Measurements from ENCODE around the gene MAT1A. TPM values are rescaled to one million over a fixed set of nuclear protein-coding genes. Genes with fewer than 3 reads are reported as not detected.

The MAT1A gene
- total and polyA plus RNA-seq, 8 donors = 0.23 to 1.1 (median 0.31) TPM; not detected in 5

DNA sequence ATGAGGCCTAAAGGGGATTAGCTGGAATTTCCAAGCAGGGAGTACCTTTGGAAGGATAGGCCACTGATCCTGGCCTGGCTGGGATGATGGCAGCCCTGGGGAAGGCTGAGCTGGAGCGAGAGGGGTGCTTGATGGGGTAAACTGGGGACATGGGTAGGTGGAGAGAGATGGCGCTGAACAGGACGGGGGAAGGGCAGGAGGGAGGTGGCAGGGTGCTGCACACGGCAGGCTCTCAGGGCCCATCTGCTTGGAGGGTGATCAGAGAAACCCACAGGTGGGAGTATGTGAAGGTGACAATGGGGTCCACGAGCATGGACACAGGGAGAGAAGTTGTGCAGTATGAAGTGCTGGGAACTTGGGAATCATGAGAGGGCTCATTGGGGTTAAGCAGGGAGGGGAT lies 10.3 kb downstream of the MAT1A start:
- Histone ChIP-seq H3K36me3 (no peaks in the 10 kb centered on the region), H3K4me1 (no peaks in the 10 kb centered on the region), H3K4me3 (no peak overlapping the region), H3K27ac (no peak overlapping the region), H3K9me3 (no peaks in the 10 kb centered on the region), H3K27me3 (no peaks in the 10 kb centered on the region)
- 86 to 92% (median 90%) methylated on average over 5 of the region's 5 CpGs for WGBS, 5 donors
- TF ChIP-seq POLR2AphosphoS5 (IDR thresholded peaks at IDR 0.05) (no peak), EP300 (IDR thresholded peaks at IDR 0.05) (no peak), POLR2A (IDR thresholded peaks at IDR 0.05) (no peak)
- TF ChIP-seq, protein P1, sequence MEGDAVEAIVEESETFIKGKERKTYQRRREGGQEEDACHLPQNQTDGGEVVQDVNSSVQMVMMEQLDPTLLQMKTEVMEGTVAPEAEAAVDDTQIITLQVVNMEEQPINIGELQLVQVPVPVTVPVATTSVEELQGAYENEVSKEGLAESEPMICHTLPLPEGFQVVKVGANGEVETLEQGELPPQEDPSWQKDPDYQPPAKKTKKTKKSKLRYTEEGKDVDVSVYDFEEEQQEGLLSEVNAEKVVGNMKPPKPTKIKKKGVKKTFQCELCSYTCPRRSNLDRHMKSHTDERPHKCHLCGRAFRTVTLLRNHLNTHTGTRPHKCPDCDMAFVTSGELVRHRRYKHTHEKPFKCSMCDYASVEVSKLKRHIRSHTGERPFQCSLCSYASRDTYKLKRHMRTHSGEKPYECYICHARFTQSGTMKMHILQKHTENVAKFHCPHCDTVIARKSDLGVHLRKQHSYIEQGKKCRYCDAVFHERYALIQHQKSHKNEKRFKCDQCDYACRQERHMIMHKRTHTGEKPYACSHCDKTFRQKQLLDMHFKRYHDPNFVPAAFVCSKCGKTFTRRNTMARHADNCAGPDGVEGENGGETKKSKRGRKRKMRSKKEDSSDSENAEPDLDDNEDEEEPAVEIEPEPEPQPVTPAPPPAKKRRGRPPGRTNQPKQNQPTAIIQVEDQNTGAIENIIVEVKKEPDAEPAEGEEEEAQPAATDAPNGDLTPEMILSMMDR (IDR thresholded peaks at IDR 0.05) = no peak
- intact Hi-C loops (cut with DNase I; ENCODE audit: low total_unique reads) = no loop called here
- DNase-seq = peak in 1 of 2 donors; percentile 14

DNA sequence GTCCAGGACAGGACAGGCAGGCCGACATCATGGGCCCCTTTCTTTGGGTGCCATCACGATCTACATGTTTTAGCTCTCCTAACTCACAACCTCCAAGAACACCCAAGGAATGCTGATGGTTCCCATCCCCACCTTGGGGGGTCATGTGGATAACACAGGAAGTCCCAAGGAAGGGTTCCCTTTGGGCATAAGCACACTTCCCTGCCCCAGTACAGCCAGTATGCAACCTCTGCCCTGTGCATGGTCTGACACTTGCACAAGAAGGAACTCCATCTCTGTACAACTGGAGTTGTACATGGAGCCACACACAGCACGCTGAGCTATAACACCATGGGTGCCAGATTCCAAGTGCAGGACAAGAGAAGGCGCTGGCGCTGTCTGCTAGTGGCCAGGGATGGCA lies 11.0 kb downstream of the MAT1A start:
- Histone ChIP-seq H3K36me3 (no peaks in the 10 kb centered on the region), H3K4me1 (no peaks in the 10 kb centered on the region), H3K27me3 (no peaks in the 10 kb centered on the region), H3K9me3 (no peaks in the 10 kb centered on the region), H3K4me3 (no peak overlapping the region), H3K27ac (no peak overlapping the region)
- 87 to 95% (median 93%) methylated on average over 5 of the region's 5 CpGs for WGBS, 5 donors
- intact Hi-C loops (cut with DNase I; ENCODE audit: low total_unique reads) = no loop called here
- peak in 1 of 2 donors; percentile 22 for DNase-seq
- TF ChIP-seq EP300 (IDR thresholded peaks at IDR 0.05) = no peak
- TF ChIP-seq POLR2AphosphoS5 (IDR thresholded peaks at IDR 0.05) = no peak
- TF ChIP-seq, protein P1 (IDR thresholded peaks at IDR 0.05) = no peak
- TF ChIP-seq POLR2A (IDR thresholded peaks at IDR 0.05) = no peak

DNA sequence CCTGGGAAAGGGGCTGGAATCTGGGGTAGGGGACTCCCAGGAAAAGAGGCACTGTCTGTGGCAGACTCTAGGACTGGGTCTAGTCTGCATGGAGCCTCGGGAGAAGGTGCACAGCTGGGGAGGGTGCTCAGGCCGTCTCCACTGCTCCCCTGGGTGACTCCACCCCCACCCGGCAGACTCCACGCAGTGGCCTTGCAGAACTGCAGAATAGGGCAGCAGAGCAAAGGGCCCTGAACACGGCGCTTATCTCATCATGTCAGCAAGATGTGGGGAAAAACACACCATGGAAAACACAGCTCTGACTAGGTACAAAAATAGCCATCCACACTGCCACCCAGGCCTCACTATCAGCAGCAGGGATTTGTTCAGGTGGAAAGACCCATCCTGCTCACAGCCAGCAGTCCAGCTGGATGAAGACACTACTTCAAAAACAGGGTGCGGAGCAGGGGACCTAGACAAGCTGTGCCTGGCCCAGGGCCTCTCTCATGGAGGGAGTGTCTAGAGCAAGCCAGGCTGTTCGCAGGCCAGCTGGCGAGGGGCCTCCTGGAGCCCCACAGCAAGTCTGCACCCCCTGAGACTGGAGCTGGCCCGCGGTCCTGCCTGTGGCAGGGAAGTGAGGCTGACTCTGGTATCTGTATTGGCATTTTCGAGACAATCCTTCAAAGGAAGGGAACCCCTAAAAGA lies 11.7 kb downstream of the MAT1A start:
- Histone ChIP-seq H3K27ac (no peak overlapping the region), H3K36me3 (no peaks in the 10 kb centered on the region), H3K27me3 (no peaks in the 10 kb centered on the region), H3K4me3 (no peak overlapping the region), H3K4me1 (no peaks in the 10 kb centered on the region), H3K9me3 (no peaks in the 10 kb centered on the region)
- 58 to 74% (median 66%) methylated on average over 10 to 12 of the region's 12 CpGs for WGBS, 5 donors
- intact Hi-C loops (cut with DNase I; ENCODE audit: low total_unique reads) = no loop called here
- peak in 1 of 2 donors; percentile 17 for DNase-seq
- TF ChIP-seq, protein P1 (IDR thresholded peaks at IDR 0.05) = no peak
- TF ChIP-seq POLR2A (IDR thresholded peaks at IDR 0.05) (no peak), POLR2AphosphoS5 (IDR thresholded peaks at IDR 0.05) (no peak), EP300 (IDR thresholded peaks at IDR 0.05) (no peak)

DNA sequence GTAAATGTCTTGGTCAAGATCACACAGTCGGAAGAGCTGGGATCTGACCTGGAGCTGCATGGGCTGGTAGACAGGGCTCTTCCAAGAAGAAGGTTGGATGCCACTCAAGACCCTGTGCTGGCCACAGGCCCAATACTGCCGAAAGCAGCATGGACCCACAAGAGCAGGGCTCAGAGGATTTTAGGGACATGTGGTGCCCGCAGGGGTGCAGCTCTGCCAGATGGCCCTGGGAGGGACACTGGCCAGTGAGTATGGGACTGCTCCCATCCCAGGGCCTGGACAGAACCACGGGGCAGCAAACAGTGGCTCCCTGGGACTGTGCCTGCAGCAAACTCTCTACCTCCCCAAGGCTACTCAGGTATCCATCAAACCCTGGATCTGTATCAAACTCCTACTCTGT lies 12.4 kb downstream of the MAT1A start:
- Histone ChIP-seq H3K27ac (no peak overlapping the region), H3K36me3 (no peaks in the 10 kb centered on the region), H3K4me1 (no peaks in the 10 kb centered on the region), H3K4me3 (no peak overlapping the region), H3K9me3 (no peaks in the 10 kb centered on the region), H3K27me3 (no peaks in the 10 kb centered on the region)
- intact Hi-C loops (cut with DNase I; ENCODE audit: low total_unique reads) = no loop called here
- TF ChIP-seq POLR2AphosphoS5 (IDR thresholded peaks at IDR 0.05) (no peak), POLR2A (IDR thresholded peaks at IDR 0.05) (no peak), EP300 (IDR thresholded peaks at IDR 0.05) (no peak)
- TF ChIP-seq, protein P1 (IDR thresholded peaks at IDR 0.05) = no peak
- peak in 1 of 2 donors; percentile 5 for DNase-seq
- 82 to 94% (median 90%) methylated on average over 4 of the region's 4 CpGs for WGBS, 5 donors

Data from stomach (tissue), 9 donors.